ENCODE results near the gene HLA-DQB1.

GRCh38 chr6:32689531-32690501, 23.4 kb upstream of the HLA-DQB1 start:
- TF ChIP-seq POLR2AphosphoS5 (IDR thresholded peaks at IDR 0.05; ENCODE audit: low read depth, low read length): no peak
- TF ChIP-seq SP1 (IDR thresholded peaks at IDR 0.05; ENCODE audit: low read depth, low read length): no peak
- TF ChIP-seq PHF8 (conservative IDR thresholded peaks at IDR 0.05; ENCODE audit: low read depth, low read length): no peak
- TF ChIP-seq, protein P1, sequence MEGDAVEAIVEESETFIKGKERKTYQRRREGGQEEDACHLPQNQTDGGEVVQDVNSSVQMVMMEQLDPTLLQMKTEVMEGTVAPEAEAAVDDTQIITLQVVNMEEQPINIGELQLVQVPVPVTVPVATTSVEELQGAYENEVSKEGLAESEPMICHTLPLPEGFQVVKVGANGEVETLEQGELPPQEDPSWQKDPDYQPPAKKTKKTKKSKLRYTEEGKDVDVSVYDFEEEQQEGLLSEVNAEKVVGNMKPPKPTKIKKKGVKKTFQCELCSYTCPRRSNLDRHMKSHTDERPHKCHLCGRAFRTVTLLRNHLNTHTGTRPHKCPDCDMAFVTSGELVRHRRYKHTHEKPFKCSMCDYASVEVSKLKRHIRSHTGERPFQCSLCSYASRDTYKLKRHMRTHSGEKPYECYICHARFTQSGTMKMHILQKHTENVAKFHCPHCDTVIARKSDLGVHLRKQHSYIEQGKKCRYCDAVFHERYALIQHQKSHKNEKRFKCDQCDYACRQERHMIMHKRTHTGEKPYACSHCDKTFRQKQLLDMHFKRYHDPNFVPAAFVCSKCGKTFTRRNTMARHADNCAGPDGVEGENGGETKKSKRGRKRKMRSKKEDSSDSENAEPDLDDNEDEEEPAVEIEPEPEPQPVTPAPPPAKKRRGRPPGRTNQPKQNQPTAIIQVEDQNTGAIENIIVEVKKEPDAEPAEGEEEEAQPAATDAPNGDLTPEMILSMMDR (IDR thresholded peaks at IDR 0.05; ENCODE audit: control extremely low read depth in 1 of 3, insufficient read depth in 1 of 3, low read depth in 1 of 3, low read length in 3 of 3): no peak
- TF ChIP-seq, protein P2, sequence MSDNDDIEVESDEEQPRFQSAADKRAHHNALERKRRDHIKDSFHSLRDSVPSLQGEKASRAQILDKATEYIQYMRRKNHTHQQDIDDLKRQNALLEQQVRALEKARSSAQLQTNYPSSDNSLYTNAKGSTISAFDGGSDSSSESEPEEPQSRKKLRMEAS (IDR thresholded peaks at IDR 0.05): no peak

Data from H1 (cell line).